Caco-2 (cell line): ENCODE measurements around the gene SPINK2. TPM values are rescaled to one million over a fixed set of nuclear protein-coding genes. Genes with fewer than 3 reads are reported as not detected.

Source experiments
- BruUV-seq: library from RNA; stranded (reverse); fragments of 400-500 nt; replicated peaks from 2 replicates; lab custom pipeline; 2021; lab: Mats Ljungman, UMichigan
- CTCF ChIA-PET: fragments of 300-600 bp; sonication (Branson Sonifier 250); formaldehyde crosslinking; loops from one replicate; lab custom pipeline; 2022; ENCODE audit warnings: antibody characterized with exemption; lab: Charles Lee
- POLR2A ChIA-PET: fragments of 300-600 bp; sonication (Branson Sonifier 250); formaldehyde crosslinking; loops from one replicate; lab custom pipeline; 2022; ENCODE audit warnings: antibody characterized with exemption; lab: Charles Lee
- DNase-seq, 2 experiments: peaks; one replicate each; pipeline versions ENCODE4 v3.0.0 to v3.0.0-alpha.2; 2020 to 2022
- H3K27me3 ChIP-seq: replicated peaks from 2 replicates; pipeline ENCODE4 v1.6.0; 2011; ENCODE audit warnings: low read length; ENCODE audit not compliant: control insufficient read depth, insufficient read depth
- H3K36me3 ChIP-seq: 2 replicates; pipeline ENCODE4 v1.5.1; 2011; ENCODE audit warnings: low read length; ENCODE audit not compliant: control insufficient read depth, insufficient read depth
- H3K4me1 ChIP-seq: fragments of 250-450 bp; sonication (Bioruptor Pico); 2 replicates; pipeline ENCODE4 v1.5.1; 2020; ENCODE audit warnings: mild to moderate bottlenecking
- H3K4me3 ChIP-seq: 2 replicates; pipeline ENCODE4 v1.5.1; 2011; ENCODE audit warnings: low read depth, mild to moderate bottlenecking, control low read depth, low read length
- H3K9me3 ChIP-seq: fragments of 250-450 bp; sonication (Bioruptor Pico); 2 replicates; pipeline ENCODE4 v1.5.1; 2020; ENCODE audit warnings: mild to moderate bottlenecking, moderate library complexity
- H3K27ac Mint-ChIP-seq: one replicate; pipeline ENCODE4 v1.8.0; 2022; ENCODE audit warnings: mixed read lengths; ENCODE audit not compliant: unreplicated experiment
- H3K27me3 Mint-ChIP-seq: one replicate; pipeline ENCODE4 v1.8.0; 2022; ENCODE audit warnings: mixed read lengths; ENCODE audit not compliant: insufficient read depth, unreplicated experiment
- H3K36me3 Mint-ChIP-seq: one replicate; pipeline ENCODE4 v1.8.0; 2022; ENCODE audit warnings: mild to moderate bottlenecking, mixed read lengths; ENCODE audit not compliant: insufficient read depth, unreplicated experiment
- H3K4me1 Mint-ChIP-seq: one replicate; pipeline ENCODE4 v1.8.0; 2022; ENCODE audit warnings: low read depth, mixed read lengths; ENCODE audit not compliant: unreplicated experiment
- H3K4me3 Mint-ChIP-seq: one replicate; pipeline ENCODE4 v1.8.0; 2022; ENCODE audit warnings: mild to moderate bottlenecking, moderate library complexity, mixed read lengths; ENCODE audit not compliant: unreplicated experiment
- H3K9me3 Mint-ChIP-seq: one replicate; pipeline ENCODE4 v1.8.0; 2022; ENCODE audit warnings: mixed read lengths; ENCODE audit not compliant: unreplicated experiment
- intact Hi-C: fragments of 100-400 bp; cut with micrococcal nuclease; formaldehyde crosslinking; loops from one replicate; pipeline ENCODE4 v1.10.0; 2022; ENCODE audit not compliant: unreplicated experiment
- total RNA-seq: library from RNA; stranded (reverse); gene quantifications from 2 replicates; pipeline ENCODE4 v1.2.3, GENCODE V29; 2022
- TF ChIP-seq, protein P1 (sequence below), 2 experiments: fragments of 200-600 bp in 1 of 2; IDR thresholded peaks; 1 replicate in 1 of 2; 2 replicates in 1 of 2; pipeline versions ENCODE4 v1.5.1 to v1.8.0; 2011 to 2022; ENCODE audit warnings: antibody characterized with exemption in 1 of 2, control low read depth in 1 of 2, inconsistent platforms in 1 of 2, low read depth in 1 of 2, low read length in 1 of 2, mild to moderate bottlenecking in 1 of 2, moderate library complexity in 1 of 2; ENCODE audit not compliant: insufficient read depth in 1 of 2, severe bottlenecking in 1 of 2, unreplicated experiment in 1 of 2

SPINK2 gene
- total RNA-seq, 1 experiment from 2014 or later = not detected

DNA sequence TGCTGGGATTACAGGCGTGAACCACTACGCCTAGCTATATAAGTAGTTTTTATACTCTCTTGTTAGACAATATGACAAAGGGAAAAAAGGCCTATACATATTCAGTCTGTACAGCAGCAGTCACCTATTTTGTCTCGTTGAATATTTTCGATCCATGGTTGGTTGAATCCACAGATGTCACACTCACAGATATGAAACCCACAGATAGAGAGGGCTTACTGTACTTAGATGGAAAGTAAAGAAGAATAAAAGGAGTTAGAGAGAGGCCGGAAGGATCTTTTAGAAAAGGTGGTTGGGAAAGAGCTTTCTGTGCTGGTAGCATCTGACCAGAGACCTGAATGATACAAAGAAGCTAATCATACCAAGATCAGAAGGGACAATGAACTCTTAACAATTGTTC lies 38.3 kb upstream of the SPINK2 start:
- H3K4me3 Mint-ChIP-seq = no peak overlapping the region
- DNase-seq = no peak
- POLR2A ChIA-PET = no interaction called here
- CTCF ChIA-PET = interaction anchor here (0.7 kb wide), 1 partner anchor 10 kb away, joined by 3 read pairs; no protein-coding TSS in a partner anchor
- BruUV-seq = no TSS peak
- no peaks in the 10 kb centered on the region for H3K4me1 Mint-ChIP-seq
- no peaks in the 10 kb centered on the region for H3K27me3 Mint-ChIP-seq
- Histone ChIP-seq H3K36me3 (no peaks in the 10 kb centered on the region), H3K27me3 (no peaks in the 10 kb centered on the region), H3K9me3 (no peaks in the 10 kb centered on the region), H3K4me3 (no peak overlapping the region), H3K4me1 (no peaks in the 10 kb centered on the region)
- no peaks in the 10 kb centered on the region for H3K9me3 Mint-ChIP-seq
- H3K27ac Mint-ChIP-seq = no peak overlapping the region
- no peaks in the 10 kb centered on the region for H3K36me3 Mint-ChIP-seq
- TF ChIP-seq, protein P1, sequence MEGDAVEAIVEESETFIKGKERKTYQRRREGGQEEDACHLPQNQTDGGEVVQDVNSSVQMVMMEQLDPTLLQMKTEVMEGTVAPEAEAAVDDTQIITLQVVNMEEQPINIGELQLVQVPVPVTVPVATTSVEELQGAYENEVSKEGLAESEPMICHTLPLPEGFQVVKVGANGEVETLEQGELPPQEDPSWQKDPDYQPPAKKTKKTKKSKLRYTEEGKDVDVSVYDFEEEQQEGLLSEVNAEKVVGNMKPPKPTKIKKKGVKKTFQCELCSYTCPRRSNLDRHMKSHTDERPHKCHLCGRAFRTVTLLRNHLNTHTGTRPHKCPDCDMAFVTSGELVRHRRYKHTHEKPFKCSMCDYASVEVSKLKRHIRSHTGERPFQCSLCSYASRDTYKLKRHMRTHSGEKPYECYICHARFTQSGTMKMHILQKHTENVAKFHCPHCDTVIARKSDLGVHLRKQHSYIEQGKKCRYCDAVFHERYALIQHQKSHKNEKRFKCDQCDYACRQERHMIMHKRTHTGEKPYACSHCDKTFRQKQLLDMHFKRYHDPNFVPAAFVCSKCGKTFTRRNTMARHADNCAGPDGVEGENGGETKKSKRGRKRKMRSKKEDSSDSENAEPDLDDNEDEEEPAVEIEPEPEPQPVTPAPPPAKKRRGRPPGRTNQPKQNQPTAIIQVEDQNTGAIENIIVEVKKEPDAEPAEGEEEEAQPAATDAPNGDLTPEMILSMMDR (IDR thresholded peaks at IDR 0.05; ENCODE audit: insufficient read depth in 1 of 2, low read depth in 1 of 2, low read length in 1 of 2, severe bottlenecking in 1 of 2, unreplicated experiment in 1 of 2) = no peak
- intact Hi-C loops = no loop called here

DNA sequence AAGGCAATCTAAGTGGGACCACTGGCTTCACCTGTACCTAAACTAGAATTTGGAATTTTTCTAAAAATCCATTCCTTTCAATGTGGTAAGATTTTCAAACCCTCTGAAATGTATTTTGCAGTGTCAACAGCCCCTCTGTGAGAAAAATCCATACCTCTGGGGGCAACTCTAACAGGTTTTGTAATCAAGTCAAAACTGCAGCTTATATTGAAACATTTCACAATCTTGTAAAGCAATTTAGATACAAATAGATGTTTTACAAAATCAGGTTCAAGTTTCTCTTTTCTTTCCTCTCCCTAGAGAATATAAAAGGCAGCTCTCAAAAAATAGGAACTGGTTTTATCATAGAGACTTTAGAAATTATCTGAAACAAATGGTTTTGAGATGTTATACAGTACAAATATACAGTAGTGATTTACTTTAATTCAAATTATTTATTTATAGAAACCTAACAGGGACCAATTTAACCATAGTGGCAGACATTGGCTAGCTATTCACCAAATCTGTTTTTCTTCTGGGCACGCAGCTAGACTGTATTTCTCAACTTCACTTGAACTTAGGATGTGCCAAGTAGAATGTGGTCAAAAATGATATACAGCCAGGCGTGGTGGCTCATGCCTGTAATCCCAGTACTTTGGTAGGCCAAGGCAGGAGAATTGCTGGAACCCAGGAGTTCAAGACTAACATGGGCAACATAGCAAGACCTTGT lies 36.3 kb upstream of the SPINK2 start:
- H3K27me3 Mint-ChIP-seq = no peaks in the 10 kb centered on the region
- TF ChIP-seq, protein P1 (IDR thresholded peaks at IDR 0.05; ENCODE audit: insufficient read depth in 1 of 2, low read depth in 1 of 2, low read length in 1 of 2, severe bottlenecking in 1 of 2, unreplicated experiment in 1 of 2) = no peak
- BruUV-seq = no TSS peak
- intact Hi-C loops = no loop called here
- ChIA-PET POLR2A (no interaction called here), CTCF (no interaction called here)
- H3K36me3 ChIP-seq = no peaks in the 10 kb centered on the region
- no peak for DNase-seq
- no peaks in the 10 kb centered on the region for H3K27me3 ChIP-seq
- no peaks in the 10 kb centered on the region for H3K9me3 ChIP-seq
- H3K4me1 Mint-ChIP-seq = no peaks in the 10 kb centered on the region
- no peak overlapping the region for H3K4me3 Mint-ChIP-seq
- no peak overlapping the region for H3K4me3 ChIP-seq
- H3K27ac Mint-ChIP-seq = no peak overlapping the region
- no peaks in the 10 kb centered on the region for H3K36me3 Mint-ChIP-seq
- H3K4me1 ChIP-seq = no peaks in the 10 kb centered on the region
- H3K9me3 Mint-ChIP-seq = no peaks in the 10 kb centered on the region

DNA sequence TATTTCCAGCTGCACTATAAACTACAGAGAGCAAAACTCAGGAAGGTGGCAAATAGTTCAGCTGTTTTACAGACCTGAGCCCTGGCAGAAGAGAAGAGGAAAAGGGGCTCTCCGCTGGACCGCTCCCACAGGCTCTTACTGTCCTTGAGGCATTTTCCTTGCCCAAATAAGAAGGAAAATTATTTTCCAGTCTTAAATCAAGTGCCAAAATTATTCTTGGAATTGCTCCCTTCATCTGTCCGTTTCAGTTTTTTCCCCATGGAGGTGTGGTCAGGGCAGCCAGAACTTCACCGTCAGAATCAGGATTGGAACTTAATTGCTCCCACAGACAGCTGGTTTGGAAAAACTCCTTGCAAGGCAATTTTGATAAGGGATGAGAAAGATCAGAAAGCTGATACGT lies 35.2 kb upstream of the SPINK2 start:
- no TSS peak for BruUV-seq
- intact Hi-C loops = no loop called here
- Histone ChIP-seq H3K4me3 (no peak overlapping the region), H3K4me1 (no peaks in the 10 kb centered on the region), H3K9me3 (no peaks in the 10 kb centered on the region), H3K36me3 (no peaks in the 10 kb centered on the region), H3K27me3 (no peaks in the 10 kb centered on the region)
- H3K9me3 Mint-ChIP-seq = no peaks in the 10 kb centered on the region
- H3K4me1 Mint-ChIP-seq = no peaks in the 10 kb centered on the region
- no peaks in the 10 kb centered on the region for H3K27me3 Mint-ChIP-seq
- ChIA-PET POLR2A (interaction anchor here (0.5 kb wide), 1 partner anchor 617 kb away, joined by 3 read pairs; no protein-coding TSS in a partner anchor), CTCF (no interaction called here)
- TF ChIP-seq, protein P1 (IDR thresholded peaks at IDR 0.05; ENCODE audit: insufficient read depth in 1 of 2, low read depth in 1 of 2, low read length in 1 of 2, severe bottlenecking in 1 of 2, unreplicated experiment in 1 of 2) = no peak
- no peaks in the 10 kb centered on the region for H3K36me3 Mint-ChIP-seq
- no peak overlapping the region for H3K4me3 Mint-ChIP-seq
- DNase-seq = no peak
- no peak overlapping the region for H3K27ac Mint-ChIP-seq
